ENCODE data around the gene C1QTNF1.
"Not testable (repeated sequence)": the region's sequence is repeated elsewhere in the genome, so short reads cannot be mapped to it uniquely, and the experiment has no call there.

C1QTNF1 gene

GRCh38 chr17:79026376-79027273 lies 2.7 kb downstream of the C1QTNF1 start:
- no peak for DNase-seq

DNA sequence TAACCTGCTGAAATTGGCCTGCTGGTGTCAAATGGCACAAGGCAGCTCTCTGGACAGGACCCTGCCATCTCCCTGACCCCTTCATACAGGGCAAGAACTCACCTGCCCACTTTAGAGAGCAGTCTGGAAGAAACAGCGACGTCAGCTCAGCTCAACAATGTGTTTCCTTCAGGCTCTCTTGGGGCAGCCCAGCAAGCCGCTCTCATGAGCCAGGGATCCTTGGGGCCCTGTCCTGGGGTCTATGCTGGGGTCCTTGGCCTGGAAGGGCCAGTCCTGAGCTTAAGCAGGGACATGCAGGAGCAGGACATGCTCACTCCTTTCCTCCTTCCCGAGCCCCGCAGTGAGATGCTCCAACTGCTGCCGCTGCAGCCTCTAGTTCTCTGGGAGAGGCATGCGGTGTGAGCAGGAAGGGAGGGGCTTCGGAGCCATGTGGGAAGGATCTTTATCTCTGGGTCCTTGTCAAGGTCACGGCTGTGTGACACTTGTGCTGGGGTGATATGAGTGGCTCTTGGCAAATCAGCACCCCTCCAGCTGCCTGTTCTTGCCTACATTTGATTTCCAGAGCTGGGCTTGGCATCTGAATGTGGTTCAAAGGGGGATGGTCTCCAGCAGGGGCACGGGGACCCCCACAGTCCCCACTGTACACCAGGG lies 3.4 kb downstream of the C1QTNF1 start:
- DNase-seq, result no peak

DNA sequence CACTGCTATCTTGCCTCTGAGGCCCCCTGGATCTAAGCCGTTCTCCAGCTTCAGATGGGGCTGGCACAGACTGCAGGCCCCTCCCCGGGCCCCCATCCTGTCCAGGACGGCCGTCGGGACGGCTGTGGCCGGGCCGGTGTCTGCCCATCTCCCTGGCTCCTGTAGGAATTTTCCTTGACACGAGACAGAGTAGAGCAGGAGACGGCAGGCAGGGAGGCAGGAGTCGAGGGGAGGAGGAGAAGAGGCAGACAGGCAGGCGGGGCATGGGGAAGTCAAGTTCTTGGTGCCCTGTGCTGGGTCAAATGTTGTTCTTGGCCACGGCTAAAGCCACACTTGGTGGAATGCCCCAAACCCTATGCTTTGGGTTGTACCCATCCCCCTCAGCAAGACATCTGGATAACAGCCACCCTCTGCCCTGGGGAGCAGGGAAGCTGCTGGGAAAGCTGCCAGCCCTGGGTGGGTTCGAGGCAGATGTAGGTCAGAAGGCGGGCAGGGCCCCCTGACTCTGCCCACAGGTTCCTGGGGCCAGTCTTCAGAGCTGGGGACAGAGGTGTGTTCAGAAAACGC lies 4.0 kb downstream of the C1QTNF1 start:
- no peak for DNase-seq

DNA sequence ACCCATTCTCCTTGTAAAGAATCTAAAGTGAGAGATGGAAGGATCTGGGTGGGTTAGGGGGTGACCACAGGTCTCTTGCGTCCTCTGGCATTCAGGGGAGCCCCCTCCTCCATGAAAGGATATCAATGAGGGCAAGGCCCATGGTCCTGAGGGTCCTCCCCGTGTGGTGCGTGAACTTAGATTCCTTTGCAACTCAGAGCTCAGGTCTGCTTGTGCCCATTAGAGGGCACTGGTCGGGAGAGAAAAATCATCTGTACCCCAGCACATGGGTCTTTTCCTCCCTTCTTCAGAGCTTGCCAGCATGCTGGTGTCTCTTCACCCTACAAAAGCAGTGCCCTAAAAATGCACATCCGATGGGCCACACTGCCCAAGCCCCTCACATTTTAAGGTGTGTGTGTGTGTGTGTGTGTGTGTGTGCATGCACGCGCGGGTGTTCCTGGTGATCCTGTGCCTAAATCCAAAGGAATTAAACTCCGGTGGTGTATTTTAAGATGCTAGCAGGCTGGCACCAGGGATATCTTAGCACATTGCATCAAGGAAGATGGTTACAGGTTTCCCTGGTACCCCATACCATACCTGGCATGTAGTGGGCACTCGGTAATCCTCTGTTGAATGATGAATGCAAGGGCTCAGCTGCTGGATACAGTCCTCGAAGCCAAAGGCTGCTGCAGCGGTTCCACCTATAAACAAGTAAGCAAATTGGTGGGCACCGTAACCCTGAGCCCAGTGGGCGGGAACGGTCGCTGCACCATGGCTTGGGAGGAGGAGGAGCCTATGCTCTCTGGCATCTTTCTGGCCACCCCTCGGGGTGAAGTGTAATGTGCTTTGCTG lies 4.7 kb downstream of the C1QTNF1 start:
- DNase-seq, result no peak

DNA sequence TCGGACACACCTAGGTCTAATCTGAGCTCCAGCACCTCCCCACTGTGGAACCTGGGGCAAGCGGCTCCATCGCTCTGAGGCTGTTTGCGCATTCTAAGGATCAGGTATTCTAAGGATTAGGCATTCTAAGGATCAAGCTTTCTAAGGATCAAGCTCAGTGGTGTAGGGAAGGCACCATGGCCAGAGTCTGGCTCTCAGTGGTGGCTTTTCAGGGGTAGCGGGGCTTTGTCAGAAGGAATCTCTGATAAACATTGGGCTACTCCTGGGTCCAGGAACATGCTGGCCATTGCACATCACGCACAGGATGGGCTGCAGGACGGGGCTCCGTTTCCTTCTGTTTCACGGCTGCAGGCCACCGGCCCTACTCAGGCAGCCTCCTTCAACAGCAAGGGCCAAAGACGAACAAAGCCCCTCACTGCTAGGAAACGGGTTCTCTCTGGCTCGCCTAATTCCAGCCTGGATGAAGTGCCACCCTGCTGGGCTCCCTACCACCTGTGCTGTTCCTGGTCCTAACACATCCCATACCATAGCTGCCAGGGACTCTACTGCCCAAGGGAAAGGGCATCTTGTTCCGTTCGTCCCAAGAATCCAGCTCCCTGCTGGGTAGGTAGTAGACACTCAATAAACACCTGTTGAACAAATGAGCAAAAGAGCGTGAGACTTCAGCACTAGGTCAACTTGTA lies 5.5 kb downstream of the C1QTNF1 start:
- DNase-seq, result no peak

DNA sequence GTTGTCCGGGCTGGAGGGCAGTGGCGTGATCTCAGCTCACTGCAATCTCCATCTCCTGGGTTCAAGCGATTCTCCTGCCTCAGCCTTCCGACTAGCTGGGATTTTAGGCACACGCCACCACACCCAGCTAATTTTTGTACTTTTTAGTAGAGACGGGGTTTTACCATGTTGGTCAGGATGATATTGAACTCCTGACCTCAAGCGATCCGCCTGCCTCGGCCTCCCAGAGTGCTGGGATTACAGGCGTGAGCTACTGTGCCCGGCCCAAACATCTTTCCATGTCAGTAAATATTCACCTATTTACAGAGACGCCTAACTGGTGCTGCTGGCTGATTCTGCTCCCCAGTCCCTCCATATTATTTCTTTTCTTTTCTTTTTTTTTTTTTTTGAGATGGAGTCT lies 6.7 kb downstream of the C1QTNF1 start:
- DNase-seq, result not testable (repeated sequence)

- DNase-seq, result peak; percentile 28
These were observed 8.3 kb downstream of the C1QTNF1 start for GRCh38 chr17:79031996-79032875.

DNA sequence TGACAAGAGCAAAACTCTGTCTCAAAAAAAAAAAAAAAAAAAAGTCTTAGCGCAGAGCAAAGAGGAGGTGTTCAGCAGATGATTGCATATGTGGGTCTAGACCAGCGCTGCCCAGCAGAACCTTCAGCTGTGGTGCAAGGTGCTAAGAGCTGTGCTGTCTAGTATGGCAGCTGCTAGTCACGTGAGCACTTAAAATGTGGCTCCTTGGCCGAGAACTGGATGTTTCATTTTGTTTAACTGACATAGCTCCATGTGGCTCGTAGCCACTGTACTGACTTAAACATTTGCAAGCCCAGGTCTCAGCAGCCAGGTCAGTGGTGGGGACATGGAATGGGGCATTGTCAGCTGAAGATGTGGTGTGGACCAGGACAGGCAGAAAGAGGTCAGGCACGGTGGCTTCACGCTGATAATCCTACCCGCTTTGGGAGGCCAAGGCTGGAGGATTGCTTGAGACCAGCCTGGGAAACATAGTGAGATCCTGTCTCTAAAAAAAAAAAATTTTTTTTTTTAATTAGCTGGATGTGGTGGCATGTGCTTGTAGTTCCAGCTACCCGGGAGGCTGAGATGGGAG lies 9.2 kb downstream of the C1QTNF1 start:
- DNase-seq, result no peak

GRCh38 chr17:79033741-79034501 lies 10.0 kb downstream of the C1QTNF1 start:
- DNase-seq, result no peak

GRCh38 chr17:79034931-79035485 lies 11.0 kb downstream of the C1QTNF1 start:
- no peak for DNase-seq

GRCh38 chr17:79035686-79036085 lies 11.7 kb downstream of the C1QTNF1 start:
- no peak for DNase-seq

DNA sequence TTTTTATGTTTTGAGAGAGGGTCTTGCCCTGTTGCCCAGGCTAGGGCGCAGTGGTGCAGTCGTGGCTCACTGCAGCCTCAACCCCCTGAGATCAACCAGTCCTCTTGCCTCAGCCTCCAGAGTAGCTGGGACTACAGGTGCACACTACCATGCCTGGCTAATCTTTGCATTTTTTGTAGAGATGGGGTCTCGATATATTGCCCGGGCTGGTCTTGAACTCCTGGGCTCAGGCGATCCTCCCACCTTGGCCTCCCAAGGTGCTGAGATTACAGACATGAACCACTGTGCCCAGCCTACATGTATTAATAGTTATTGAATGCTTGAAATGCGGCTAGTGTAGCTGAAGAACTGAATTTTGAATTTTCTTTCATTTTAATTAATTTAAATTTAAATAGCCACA lies 12.2 kb downstream of the C1QTNF1 start:
- no peak for DNase-seq

DNA sequence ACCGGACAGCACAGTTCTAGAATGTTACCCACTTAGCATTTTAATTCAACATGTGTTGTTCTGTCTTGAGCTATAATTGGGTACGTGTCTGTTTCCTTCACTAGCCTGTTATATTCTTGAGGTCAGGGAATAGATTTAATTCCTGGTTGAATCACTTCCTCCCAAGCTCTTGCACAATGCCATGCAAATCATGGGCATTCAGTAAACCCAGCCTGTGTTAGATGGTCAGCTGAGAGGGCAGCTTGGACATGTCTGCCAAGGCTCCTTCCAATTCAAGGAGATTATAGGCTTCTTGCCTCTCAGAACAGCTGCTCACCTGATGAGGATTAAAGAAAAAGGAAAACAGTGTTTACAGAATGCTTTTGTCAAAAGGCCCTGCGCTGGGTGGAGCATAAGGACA lies 12.6 kb downstream of the C1QTNF1 start:
- DNase-seq, result no peak

DNA sequence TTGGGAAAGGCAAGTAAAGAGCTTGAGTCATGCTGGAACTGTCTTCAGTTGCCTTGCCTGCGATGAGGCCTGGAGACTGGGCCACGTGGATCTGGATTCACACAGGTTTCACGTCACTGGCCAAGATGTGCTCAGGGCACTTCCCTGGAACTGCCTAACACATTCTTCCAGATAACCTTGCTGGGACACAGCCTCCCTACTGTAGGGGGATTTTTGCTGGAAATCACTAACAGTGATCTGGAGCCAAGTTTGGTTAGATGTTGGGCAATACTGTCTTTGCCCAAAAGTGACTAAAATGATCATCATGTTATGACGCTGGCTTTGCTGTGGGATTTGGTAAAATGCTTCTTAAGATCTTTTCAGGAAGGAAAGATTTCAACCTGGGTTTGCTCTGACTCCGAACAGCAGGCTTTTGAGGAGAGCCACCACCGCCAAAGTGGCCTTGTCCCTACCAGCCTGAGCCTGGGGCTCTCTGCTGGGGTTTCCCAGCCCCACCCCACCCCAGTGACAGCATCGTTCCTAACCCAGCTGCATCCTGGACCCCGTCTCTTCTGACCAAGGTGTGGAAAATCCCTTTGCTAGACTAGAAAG lies 14.7 kb downstream of the C1QTNF1 start:
- DNase-seq, result no peak

DNA sequence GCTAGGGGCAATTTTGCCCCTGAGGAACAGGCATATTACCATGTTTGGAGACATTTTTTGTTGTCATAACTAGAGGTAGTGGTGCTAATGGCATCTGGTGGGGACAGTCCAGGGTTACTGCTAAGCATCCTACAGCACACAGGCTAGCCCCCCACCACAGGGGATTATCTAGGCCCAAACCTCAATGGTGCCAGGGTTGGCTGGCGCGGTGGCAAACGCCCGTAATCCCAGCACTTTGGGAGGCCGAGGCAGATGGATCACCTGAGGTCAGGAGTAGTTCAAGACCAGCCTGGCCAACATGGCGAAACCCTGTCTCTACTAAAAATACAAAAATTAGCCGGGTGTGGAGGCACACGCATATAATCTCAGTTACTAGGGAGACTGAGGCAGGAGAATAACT lies 15.2 kb downstream of the C1QTNF1 start:
- DNase-seq, result no peak

GRCh38 chr17:79039886-79040285 lies 15.9 kb downstream of the C1QTNF1 start:
- DNase-seq, result no peak

GRCh38 chr17:79041041-79041570 lies 17.1 kb downstream of the C1QTNF1 start:
- no peak for DNase-seq

DNA sequence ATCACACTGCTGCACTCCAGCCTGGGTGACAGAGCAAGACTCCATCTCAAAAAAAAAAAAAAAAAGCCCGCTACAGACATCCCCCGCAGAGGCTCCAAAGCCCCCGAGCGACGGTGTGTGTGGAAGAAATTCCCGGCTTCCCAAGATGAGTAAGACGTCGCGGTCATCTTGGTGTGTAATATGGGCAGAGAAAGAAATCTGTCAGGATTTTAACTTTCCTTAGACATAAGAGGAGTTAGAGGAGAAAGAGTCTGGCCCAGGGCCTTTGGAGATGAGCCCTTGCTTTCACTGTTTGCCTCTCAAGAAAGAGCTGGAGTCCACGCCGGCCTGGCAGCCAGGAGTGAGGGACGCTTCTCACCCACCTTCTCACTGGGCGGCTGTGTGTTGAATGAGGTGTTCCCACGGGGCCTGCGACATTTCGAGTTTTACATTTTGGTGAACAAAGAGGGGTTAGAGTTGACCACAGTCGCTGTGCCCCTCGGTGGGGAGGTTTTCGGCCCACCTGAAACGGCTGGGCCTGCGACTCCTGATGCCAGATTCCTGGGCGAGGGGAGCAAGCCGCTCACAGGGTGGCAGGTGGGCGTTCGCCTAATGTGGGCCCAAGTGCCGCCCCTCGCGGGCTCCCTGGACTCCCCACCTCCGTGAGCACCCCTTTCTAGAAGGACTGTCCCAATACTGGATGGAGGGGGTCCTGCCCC lies 17.9 kb downstream of the C1QTNF1 start:
- no peak for DNase-seq
